ENCODE measurements around the gene POR. TPM values are rescaled to one million over a fixed set of nuclear protein-coding genes. Genes with fewer than 3 reads are reported as not detected.
A peak's percentile ranks its signal among the peaks of the same experiment; 100 is the strongest.

POR gene
- polyA plus RNA-seq, 1 of the 3 experiments (the other 2 are of a cell fraction) = 68.7 TPM

GRCh38 chr7:75916259-75916658, 1.3 kb downstream of the POR start:
- 85% methylated on average over 5 of the region's 5 CpGs for WGBS (ENCODE audit: low lambda C conversion rate)

GRCh38 chr7:75916685-75917634, 2.0 kb downstream of the POR start:
- Histone ChIP-seq H3K4me2 (peak overlapping the region; percentile 100; the same call in 1 of the 2 replicates), H3K4me3 (ENCODE audit: low read depth in 2 of 2, low read length in 1 of 2) (0 out of 4 replicates have a peak overlapping the region, but pooled peaks of 1 of the 2 experiments have one; percentile 93), H3K36me3 (replicated peaks in 1 of 2; ENCODE audit: control insufficient read depth in 1 of 2, insufficient read depth in 2 of 2, low read length in 1 of 2) (no peaks in the 10 kb centered on the region), H3K9me2 (no peaks in the 10 kb centered on the region), H4K20me1 (ENCODE audit: insufficient read depth) (peaks cover 10% of the 10 kb centered on the region), H3K4me1 (ENCODE audit: control insufficient read depth in 1 of 2, insufficient read depth in 2 of 2, low read depth in 1 of 2, low read length in 1 of 2) (peaks cover 5 to 10% of the 10 kb centered on the region in 2 experiments; a peak in 2 of 4 replicates), H3K9me3 (no peaks in the 10 kb centered on the region), H3K9ac (no peak overlapping the region), H2AFZ (ENCODE audit: low read depth) (no peak overlapping the region), H3F3A (replicated peaks; ENCODE audit: insufficient read depth) (peaks cover 5% of the 10 kb centered on the region), H3K79me2 (ENCODE audit: insufficient read depth) (peaks cover 52% of the 10 kb centered on the region), H3K27ac (ENCODE audit: low read depth in 2 of 2, low read length in 1 of 2) (no peak overlapping the region), H3K27me3 (ENCODE audit: insufficient read depth) (no peaks in the 10 kb centered on the region)
- TF ChIP-seq REST (IDR thresholded peaks at IDR 0.05; ENCODE audit: low read depth, low read length) = no peak
- no peak for TF ChIP-seq USF2 (IDR thresholded peaks at IDR 0.05; ENCODE audit: borderline replicate concordance, low read depth, low read length)
- no peak for TF ChIP-seq GATA2 (CRISPR knock-in tag; IDR thresholded peaks at IDR 0.05)
- no peak for TF ChIP-seq EP300 (IDR thresholded peaks at IDR 0.05; ENCODE audit: borderline replicate concordance in 1 of 2, low read depth in 1 of 2, low read length in 1 of 2)
- TF ChIP-seq EZH2phosphoT487 (IDR thresholded peaks at IDR 0.05; ENCODE audit: borderline replicate concordance, low read depth) = no peak
- TF ChIP-seq POLR2AphosphoS5 (IDR thresholded peaks at IDR 0.05; ENCODE audit: low read depth, low read length) = no peak
- no peak for TF ChIP-seq NRF1 (IDR thresholded peaks at IDR 0.05; ENCODE audit: low read depth, low read length)
- TF ChIP-seq USF1 (IDR thresholded peaks at IDR 0.05; ENCODE audit: borderline replicate concordance, low read depth) = no peak
- TF ChIP-seq MXI1 (IDR thresholded peaks at IDR 0.05; ENCODE audit: low read depth, low read length) = no peak
- TF ChIP-seq RFX5 (IDR thresholded peaks at IDR 0.05; ENCODE audit: low read length) = no peak
- no peak for DNase-seq
- POLR2A ChIA-PET = interaction anchor here (0.6 to 3.1 kb wide), 5 partner anchors 8 to 100 kb away, joined by 3 to 21 read pairs (median 3); no protein-coding TSS in a partner anchor
- CTCF ChIA-PET = interaction anchor here (1.1 to 2.0 kb wide), 4 partner anchors 8 to 103 kb away, joined by 3 to 7 read pairs (median 5); no protein-coding TSS in a partner anchor
- WGBS (ENCODE audit: low lambda C conversion rate) = 92% methylated on average over 11 of the region's 11 CpGs

More at GRCh38 chr7:75916259-75916658, 1.3 kb downstream of the POR start:
- CTCF ChIA-PET = interaction anchor here (1.1 to 2.9 kb wide), 7 partner anchors 9 to 104 kb away, joined by 3 to 13 read pairs (median 5); no protein-coding TSS in a partner anchor
- H3F3A ChIP-seq (replicated peaks; ENCODE audit: insufficient read depth) = peaks cover 5% of the 10 kb centered on the region
- peak overlapping the region; percentile 74 to 93; a peak in 3 of 4 replicates for H3K4me3 ChIP-seq (ENCODE audit: low read depth in 2 of 2, low read length in 1 of 2)
- H4K20me1 ChIP-seq (ENCODE audit: insufficient read depth) = peaks cover 3% of the 10 kb centered on the region
- peak overlapping the region; percentile 100 for H3K4me2 ChIP-seq
- H3K27ac ChIP-seq (ENCODE audit: low read depth in 2 of 2, low read length in 1 of 2) = no peak overlapping the region
- H3K9ac ChIP-seq = no peak overlapping the region
- POLR2A ChIA-PET = interaction anchor here (0.6 to 3.1 kb wide), 11 partner anchors 9 to 104 kb away, joined by 3 to 21 read pairs (median 4); partner anchors contain the start of gene RHBDD2
- DNase-seq = no peak
- peak overlapping the region; percentile 91; the same call in 1 of the 2 replicates for H2AFZ ChIP-seq (ENCODE audit: low read depth)
- peaks cover 52% of the 10 kb centered on the region for H3K79me2 ChIP-seq (ENCODE audit: insufficient read depth)
- TF ChIP-seq GATA2 (CRISPR knock-in tag; IDR thresholded peaks at IDR 0.05) = no peak
- no peak for TF ChIP-seq RAD21 (IDR thresholded peaks at IDR 0.05; ENCODE audit: low read length)
- TF ChIP-seq MEF2A (IDR thresholded peaks at IDR 0.05; ENCODE audit: borderline replicate concordance, low read depth) = no peak
- TF ChIP-seq MXI1 (IDR thresholded peaks at IDR 0.05; ENCODE audit: low read depth, low read length) = no peak
- no peak for TF ChIP-seq FOXJ3 (CRISPR knock-in tag; IDR thresholded peaks at IDR 0.05)
- TF ChIP-seq RFX5 (IDR thresholded peaks at IDR 0.05; ENCODE audit: low read length) = no peak
- TF ChIP-seq NRF1 (IDR thresholded peaks at IDR 0.05; ENCODE audit: low read depth, low read length) = no peak
- peaks cover 5 to 10% of the 10 kb centered on the region in 2 experiments; a peak in 2 of 4 replicates for H3K4me1 ChIP-seq (ENCODE audit: control insufficient read depth in 1 of 2, insufficient read depth in 2 of 2, low read depth in 1 of 2, low read length in 1 of 2)
- H3K9me2 ChIP-seq = no peaks in the 10 kb centered on the region
- H3K36me3 ChIP-seq (replicated peaks in 1 of 2; ENCODE audit: control insufficient read depth in 1 of 2, insufficient read depth in 2 of 2, low read length in 1 of 2) = no peaks in the 10 kb centered on the region
- no peaks in the 10 kb centered on the region for H3K9me3 ChIP-seq
- no peaks in the 10 kb centered on the region for H3K27me3 ChIP-seq (ENCODE audit: insufficient read depth)
